ENCODE results near the gene ASH1L.

ASH1L gene

GRCh38 chr1:155321639-155322503, 240.7 kb downstream of the ASH1L start:
- TF ChIP-seq SIN3A (IDR thresholded peaks at IDR 0.05; ENCODE audit: borderline replicate concordance, insufficient read depth, low read length) (no peak), TAF1 (IDR thresholded peaks at IDR 0.05; ENCODE audit: borderline replicate concordance, insufficient read depth, low read length) (no peak), POLR2AphosphoS5 (IDR thresholded peaks at IDR 0.05; ENCODE audit: low read depth, low read length) (no peak), FOXP2 (optimal IDR thresholded peaks at IDR 0.05; ENCODE audit: borderline replicate concordance, extremely low read depth, extremely low read length, insufficient read depth) (no peak)
- TF ChIP-seq, protein P1, sequence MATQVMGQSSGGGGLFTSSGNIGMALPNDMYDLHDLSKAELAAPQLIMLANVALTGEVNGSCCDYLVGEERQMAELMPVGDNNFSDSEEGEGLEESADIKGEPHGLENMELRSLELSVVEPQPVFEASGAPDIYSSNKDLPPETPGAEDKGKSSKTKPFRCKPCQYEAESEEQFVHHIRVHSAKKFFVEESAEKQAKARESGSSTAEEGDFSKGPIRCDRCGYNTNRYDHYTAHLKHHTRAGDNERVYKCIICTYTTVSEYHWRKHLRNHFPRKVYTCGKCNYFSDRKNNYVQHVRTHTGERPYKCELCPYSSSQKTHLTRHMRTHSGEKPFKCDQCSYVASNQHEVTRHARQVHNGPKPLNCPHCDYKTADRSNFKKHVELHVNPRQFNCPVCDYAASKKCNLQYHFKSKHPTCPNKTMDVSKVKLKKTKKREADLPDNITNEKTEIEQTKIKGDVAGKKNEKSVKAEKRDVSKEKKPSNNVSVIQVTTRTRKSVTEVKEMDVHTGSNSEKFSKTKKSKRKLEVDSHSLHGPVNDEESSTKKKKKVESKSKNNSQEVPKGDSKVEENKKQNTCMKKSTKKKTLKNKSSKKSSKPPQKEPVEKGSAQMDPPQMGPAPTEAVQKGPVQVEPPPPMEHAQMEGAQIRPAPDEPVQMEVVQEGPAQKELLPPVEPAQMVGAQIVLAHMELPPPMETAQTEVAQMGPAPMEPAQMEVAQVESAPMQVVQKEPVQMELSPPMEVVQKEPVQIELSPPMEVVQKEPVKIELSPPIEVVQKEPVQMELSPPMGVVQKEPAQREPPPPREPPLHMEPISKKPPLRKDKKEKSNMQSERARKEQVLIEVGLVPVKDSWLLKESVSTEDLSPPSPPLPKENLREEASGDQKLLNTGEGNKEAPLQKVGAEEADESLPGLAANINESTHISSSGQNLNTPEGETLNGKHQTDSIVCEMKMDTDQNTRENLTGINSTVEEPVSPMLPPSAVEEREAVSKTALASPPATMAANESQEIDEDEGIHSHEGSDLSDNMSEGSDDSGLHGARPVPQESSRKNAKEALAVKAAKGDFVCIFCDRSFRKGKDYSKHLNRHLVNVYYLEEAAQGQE (IDR thresholded peaks at IDR 0.05; ENCODE audit: insufficient read depth in 1 of 2, low read depth in 2 of 2, low read length in 2 of 2) = no peak

- peak; percentile 78 for TF ChIP-seq POLR2AphosphoS5 (IDR thresholded peaks at IDR 0.05; ENCODE audit: low read depth, low read length)
- TF ChIP-seq, protein P1 (IDR thresholded peaks at IDR 0.05; ENCODE audit: insufficient read depth in 1 of 2, low read depth in 2 of 2, low read length in 2 of 2) = no peak
Measured at GRCh38 chr1:155320661-155321617, 241.7 kb downstream of the ASH1L start, which contains the start of gene RUSC1. Gene RUSC1 (plus strand): TSS chr1:155320894. CDS start chr1:155321774, 880 bp downstream.

DNA sequence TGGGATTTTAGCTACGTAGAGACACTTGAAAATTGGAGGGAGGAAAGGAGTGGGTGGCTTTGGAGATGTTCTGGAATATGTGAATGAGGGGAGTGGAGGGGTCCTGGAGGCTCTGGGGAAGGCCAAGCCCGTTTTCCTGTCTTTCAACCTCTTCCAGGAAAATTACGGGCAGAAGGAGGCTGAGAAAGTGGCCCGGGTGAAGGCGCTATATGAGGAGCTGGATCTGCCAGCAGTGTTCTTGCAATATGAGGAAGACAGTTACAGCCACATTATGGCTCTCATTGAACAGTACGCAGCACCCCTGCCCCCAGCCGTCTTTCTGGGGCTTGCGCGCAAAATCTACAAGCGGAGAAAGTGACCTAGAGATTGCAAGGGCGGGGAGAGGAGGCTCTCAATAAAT, 242.4 kb downstream of the ASH1L start:
- TF ChIP-seq SIN3A (IDR thresholded peaks at IDR 0.05; ENCODE audit: borderline replicate concordance, insufficient read depth, low read length) (no peak), POLR2AphosphoS5 (IDR thresholded peaks at IDR 0.05; ENCODE audit: low read depth, low read length) (no peak), FOXP2 (optimal IDR thresholded peaks at IDR 0.05; ENCODE audit: borderline replicate concordance, extremely low read depth, extremely low read length, insufficient read depth) (no peak), TAF1 (IDR thresholded peaks at IDR 0.05; ENCODE audit: borderline replicate concordance, insufficient read depth, low read length) (no peak)
- TF ChIP-seq, protein P1 (IDR thresholded peaks at IDR 0.05; ENCODE audit: insufficient read depth in 1 of 2, low read depth in 2 of 2, low read length in 2 of 2) = no peak

GRCh38 chr1:155319536-155319935, 243.1 kb downstream of the ASH1L start:
- TF ChIP-seq TAF1 (IDR thresholded peaks at IDR 0.05; ENCODE audit: borderline replicate concordance, insufficient read depth, low read length) (no peak), POLR2AphosphoS5 (IDR thresholded peaks at IDR 0.05; ENCODE audit: low read depth, low read length) (no peak), FOXP2 (optimal IDR thresholded peaks at IDR 0.05; ENCODE audit: borderline replicate concordance, extremely low read depth, extremely low read length, insufficient read depth) (no peak), SIN3A (IDR thresholded peaks at IDR 0.05; ENCODE audit: borderline replicate concordance, insufficient read depth, low read length) (no peak)
- TF ChIP-seq, protein P1 (IDR thresholded peaks at IDR 0.05; ENCODE audit: insufficient read depth in 1 of 2, low read depth in 2 of 2, low read length in 2 of 2) = no peak

Data from PFSK-1 (cell line).